Endothelial cell (in vitro differentiated cells): Measurements from ENCODE around the gene PCNX2. TPM values are rescaled to one million over a fixed set of nuclear protein-coding genes. Genes with fewer than 3 reads are reported as not detected.

Experiments
- DNase-seq: peaks from one replicate; pipeline ENCODE4 v3.0.0; 2021; ENCODE audit warnings: low spot score
- H3K27ac Mint-ChIP-seq: one replicate; pipeline ENCODE4 v1.8.0; 2021; ENCODE audit warnings: mixed read lengths, inconsistent platforms; ENCODE audit not compliant: unreplicated experiment
- H3K27me3 Mint-ChIP-seq: one replicate; pipeline ENCODE4 v1.8.0; 2021; ENCODE audit warnings: mild to moderate bottlenecking, moderate library complexity, mixed read lengths, inconsistent platforms; ENCODE audit not compliant: unreplicated experiment
- H3K36me3 Mint-ChIP-seq: one replicate; pipeline ENCODE4 v1.8.0; 2021; ENCODE audit warnings: mild to moderate bottlenecking, low read depth, mixed read lengths, inconsistent platforms; ENCODE audit not compliant: unreplicated experiment
- H3K4me1 Mint-ChIP-seq: one replicate; pipeline ENCODE4 v1.8.0; 2021; ENCODE audit warnings: mild to moderate bottlenecking, mixed read lengths, inconsistent platforms; ENCODE audit not compliant: unreplicated experiment
- H3K4me3 Mint-ChIP-seq: one replicate; pipeline ENCODE4 v1.8.0; 2021; ENCODE audit warnings: mild to moderate bottlenecking, mixed read lengths, inconsistent platforms; ENCODE audit not compliant: unreplicated experiment
- H3K9me3 Mint-ChIP-seq: one replicate; pipeline ENCODE4 v1.8.0; 2021; ENCODE audit warnings: mixed read lengths, inconsistent platforms; ENCODE audit not compliant: unreplicated experiment
- CTCF ChIP-seq: fragments of 200-600 bp; sonication (generic); IDR thresholded peaks from one replicate; pipeline ENCODE4 v1.5.0; 2021; ENCODE audit warnings: antibody characterized with exemption; ENCODE audit not compliant: unreplicated experiment
- total RNA-seq: library from RNA; stranded (reverse); fragmentation: NEBNext Ultra II Directional; extraction: Animal tissue kit (Norgen Biotek cat#: 25700); gene quantifications from one replicate; pipeline ENCODE4 v1.2.1, GENCODE V29; 2021; ENCODE audit not compliant: unreplicated experiment

Gene PCNX2
- total RNA-seq, 1 donor from 2014 or later: 24.0 TPM

- no peak for DNase-seq
- Mint-ChIP-seq H3K36me3 (peaks cover 9% of the 10 kb centered on the region), H3K4me1 (no peaks in the 10 kb centered on the region), H3K4me3 (no peak overlapping the region), H3K27ac (no peak overlapping the region), H3K9me3 (no peaks in the 10 kb centered on the region), H3K27me3 (no peaks in the 10 kb centered on the region)
- TF ChIP-seq CTCF: no peak
Observed at GRCh38 chr1:233158322-233158721, 137.2 kb downstream of the PCNX2 start.

GRCh38 chr1:233157245-233157644 lies 138.3 kb downstream of the PCNX2 start:
- no peak overlapping the region for H3K27ac Mint-ChIP-seq
- no peak for TF ChIP-seq CTCF
- H3K4me1 Mint-ChIP-seq: no peaks in the 10 kb centered on the region
- no peaks in the 10 kb centered on the region for H3K27me3 Mint-ChIP-seq
- H3K36me3 Mint-ChIP-seq: peaks cover 9% of the 10 kb centered on the region
- H3K4me3 Mint-ChIP-seq: no peak overlapping the region
- no peak for DNase-seq
- H3K9me3 Mint-ChIP-seq: no peaks in the 10 kb centered on the region

- no peak for DNase-seq
- H3K4me3 Mint-ChIP-seq: no peak overlapping the region
- H3K27me3 Mint-ChIP-seq: no peaks in the 10 kb centered on the region
- TF ChIP-seq CTCF: no peak
- no peaks in the 10 kb centered on the region for H3K9me3 Mint-ChIP-seq
- peaks cover 10% of the 10 kb centered on the region for H3K36me3 Mint-ChIP-seq
- H3K27ac Mint-ChIP-seq: no peak overlapping the region
- H3K4me1 Mint-ChIP-seq: peaks cover 2% of the 10 kb centered on the region
Observed at GRCh38 chr1:233151861-233152260, 143.7 kb downstream of the PCNX2 start.

GRCh38 chr1:233144434-233144833 lies 151.1 kb downstream of the PCNX2 start:
- Mint-ChIP-seq H3K36me3 (peaks cover 4% of the 10 kb centered on the region), H3K9me3 (no peaks in the 10 kb centered on the region), H3K4me3 (no peak overlapping the region), H3K27me3 (no peaks in the 10 kb centered on the region), H3K4me1 (no peaks in the 10 kb centered on the region), H3K27ac (no peak overlapping the region)
- TF ChIP-seq CTCF: no peak
- DNase-seq: no peak

GRCh38 chr1:233143241-233143640 lies 152.3 kb downstream of the PCNX2 start:
- H3K9me3 Mint-ChIP-seq: no peaks in the 10 kb centered on the region
- peaks cover 4% of the 10 kb centered on the region for H3K36me3 Mint-ChIP-seq
- H3K4me3 Mint-ChIP-seq: no peak overlapping the region
- TF ChIP-seq CTCF: no peak
- no peak for DNase-seq
- H3K4me1 Mint-ChIP-seq: no peaks in the 10 kb centered on the region
- H3K27ac Mint-ChIP-seq: no peak overlapping the region
- H3K27me3 Mint-ChIP-seq: no peaks in the 10 kb centered on the region
